Sigmoid colon (tissue), 7 donors: Measurements from ENCODE around the gene VGLL3. TPM values are rescaled to one million over a fixed set of nuclear protein-coding genes. Genes with fewer than 3 reads are reported as not detected.

Experiments used
- DNase-seq: peaks from one replicate; pipeline ENCODE4 v3.0.0-alpha.2; 2019
- H3K27ac ChIP-seq, 4 donors: fragments of 200-600 bp; sonication (generic); one replicate each; pipeline ENCODE4 v1.5.1; 2016 to 2019; ENCODE audit warnings: mild to moderate bottlenecking in 1 of 4
- H3K27me3 ChIP-seq, 3 donors: fragments of 200-600 bp; sonication (generic); one replicate each; pipeline ENCODE4 v1.5.1; 2019; ENCODE audit warnings: mild to moderate bottlenecking in 1 of 3
- H3K36me3 ChIP-seq, 4 donors: fragments of 200-600 bp; sonication (generic); one replicate each; pipeline ENCODE4 v1.5.1; 2016 to 2019
- H3K4me1 ChIP-seq, 4 donors: fragments of 200-600 bp; sonication (generic); one replicate each; pipeline ENCODE4 v1.5.1; 2017 to 2019
- H3K4me3 ChIP-seq, 4 donors: fragments of 200-600 bp; sonication (generic); one replicate each; pipeline ENCODE4 v1.5.1; 2017 to 2019; ENCODE audit warnings: mild to moderate bottlenecking in 2 of 4, moderate library complexity in 1 of 4
- H3K9me3 ChIP-seq, 4 donors: fragments of 200-600 bp in 3 of 4; sonication (generic) in 3 of 4; one replicate each; pipeline versions ENCODE4 v1.5.1 to v1.6.1; 2013 to 2019
- EP300 ChIP-seq, 4 donors: sonication (generic); formaldehyde crosslinking; IDR thresholded peaks; one replicate each; pipeline ENCODE4 v1.6.1; 2017; ENCODE audit warnings: antibody characterized with exemption in 4 of 4
- POLR2A ChIP-seq, 2 donors: fragments of 450-650 bp; IDR thresholded peaks; one replicate each; pipeline ENCODE4 v1.6.1; 2016; ENCODE audit warnings: antibody characterized with exemption in 2 of 2, mild to moderate bottlenecking in 2 of 2, moderate library complexity in 2 of 2
- POLR2AphosphoS5 ChIP-seq, 4 donors: sonication (generic); formaldehyde crosslinking; IDR thresholded peaks; one replicate each; pipeline ENCODE4 v1.6.1; 2017; ENCODE audit warnings: antibody characterized with exemption in 4 of 4
- WGBS, 2 donors: extraction: QIAGEN DNeasy Blood & Tissue Kit; methylation state at CpG; one replicate each; pipeline ENCODE4 v1.1.7; 2013; 5-methylcytosine and 5-hydroxymethylcytosine counted together
- intact Hi-C: fragments of 100-400 bp; cut with DNase I; formaldehyde crosslinking; loops from one replicate; pipeline ENCODE4 v1.15.1; 2023
- polyA plus RNA-seq, 3 donors: library from polyadenylated mRNA; stranded (reverse); fragments of 200-250 nt; gene quantifications; one replicate each; pipeline ENCODE4 v1.2.3, GENCODE V29; 2013
- total RNA-seq, 4 donors: library from RNA; depleted of rRNA; stranded (reverse); fragments of >200 nt; gene quantifications; one replicate each; pipeline ENCODE4 v1.1.0, GENCODE V29; 2016
- TF ChIP-seq, protein P1 (sequence below), 4 experiments: fragments of 450-650 bp in 3 of 4; fragments of 200-600 bp in 1 of 4; IDR thresholded peaks; one replicate each; pipeline ENCODE4 v1.5.1; 2016 to 2019; ENCODE audit warnings: antibody characterized with exemption in 4 of 4, mild to moderate bottlenecking in 3 of 4, moderate library complexity in 2 of 4
- donor health status: healthy with polysubstance abuse.
- donor health status: Bipolar disorder and iron deficiency.
- donor health status: healthy.

Gene VGLL3
- total and polyA plus RNA-seq, 7 donors: 0.23 to 35.0 (median 24.0) TPM

DNA sequence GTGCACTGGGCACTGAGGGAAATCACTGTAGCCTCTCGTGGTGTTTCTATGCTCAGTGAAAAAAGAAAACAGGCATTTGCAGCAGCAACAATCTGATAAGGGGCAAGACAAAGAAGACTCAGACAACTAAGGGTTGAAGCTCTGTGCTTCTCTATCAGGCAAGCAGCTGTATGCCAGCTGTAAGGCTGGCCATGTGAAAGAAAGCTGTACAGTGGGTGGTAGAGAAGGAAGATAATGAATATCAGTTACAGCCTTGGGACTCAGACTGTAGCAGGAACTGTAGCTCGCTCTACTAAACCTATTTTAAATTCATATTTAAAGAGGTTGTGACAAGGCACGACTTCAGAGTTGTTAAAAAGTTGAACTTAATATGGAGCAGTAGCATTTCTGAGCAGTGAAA lies 76.3 kb downstream of the VGLL3 start:
- no peaks in the 10 kb centered on the region for H3K27me3 ChIP-seq
- H3K9me3 ChIP-seq: no peaks in the 10 kb centered on the region
- TF ChIP-seq EP300 (IDR thresholded peaks at IDR 0.05): no peak
- no peak for TF ChIP-seq POLR2AphosphoS5 (IDR thresholded peaks at IDR 0.05)
- TF ChIP-seq, protein P1, sequence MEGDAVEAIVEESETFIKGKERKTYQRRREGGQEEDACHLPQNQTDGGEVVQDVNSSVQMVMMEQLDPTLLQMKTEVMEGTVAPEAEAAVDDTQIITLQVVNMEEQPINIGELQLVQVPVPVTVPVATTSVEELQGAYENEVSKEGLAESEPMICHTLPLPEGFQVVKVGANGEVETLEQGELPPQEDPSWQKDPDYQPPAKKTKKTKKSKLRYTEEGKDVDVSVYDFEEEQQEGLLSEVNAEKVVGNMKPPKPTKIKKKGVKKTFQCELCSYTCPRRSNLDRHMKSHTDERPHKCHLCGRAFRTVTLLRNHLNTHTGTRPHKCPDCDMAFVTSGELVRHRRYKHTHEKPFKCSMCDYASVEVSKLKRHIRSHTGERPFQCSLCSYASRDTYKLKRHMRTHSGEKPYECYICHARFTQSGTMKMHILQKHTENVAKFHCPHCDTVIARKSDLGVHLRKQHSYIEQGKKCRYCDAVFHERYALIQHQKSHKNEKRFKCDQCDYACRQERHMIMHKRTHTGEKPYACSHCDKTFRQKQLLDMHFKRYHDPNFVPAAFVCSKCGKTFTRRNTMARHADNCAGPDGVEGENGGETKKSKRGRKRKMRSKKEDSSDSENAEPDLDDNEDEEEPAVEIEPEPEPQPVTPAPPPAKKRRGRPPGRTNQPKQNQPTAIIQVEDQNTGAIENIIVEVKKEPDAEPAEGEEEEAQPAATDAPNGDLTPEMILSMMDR (IDR thresholded peaks at IDR 0.05): no peak
- no peak for TF ChIP-seq POLR2A (IDR thresholded peaks at IDR 0.05)
- WGBS, 2 donors: 42 to 67% methylated on average over 3 of the region's 3 CpGs
- H3K4me3 ChIP-seq: no peak overlapping the region
- H3K36me3 ChIP-seq: no peaks in the 10 kb centered on the region
- no peaks in the 10 kb centered on the region for H3K4me1 ChIP-seq
- DNase-seq: no peak
- intact Hi-C loops: no loop called here
- no peak overlapping the region for H3K27ac ChIP-seq

DNA sequence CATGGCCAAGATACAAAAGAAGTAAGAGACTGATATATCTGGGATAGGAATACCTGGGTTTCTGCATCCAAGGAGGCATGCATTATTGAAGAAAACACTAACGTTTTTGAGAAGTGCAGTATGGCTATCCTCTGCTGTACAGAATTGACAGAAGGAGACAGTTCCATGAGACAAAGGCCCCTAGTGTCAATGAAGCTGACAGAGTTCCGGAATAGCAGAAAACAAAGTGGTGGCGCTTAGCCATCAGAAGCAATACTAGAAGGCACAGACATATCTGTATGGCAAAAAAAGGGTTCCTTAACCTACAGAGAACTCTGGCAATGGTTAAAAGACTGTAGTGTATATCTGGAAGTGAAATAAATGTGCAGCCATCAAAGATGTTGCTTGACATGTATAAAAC lies 77.8 kb downstream of the VGLL3 start:
- Histone ChIP-seq H3K9me3 (no peaks in the 10 kb centered on the region), H3K36me3 (no peaks in the 10 kb centered on the region), H3K4me3 (no peak overlapping the region), H3K27me3 (no peaks in the 10 kb centered on the region), H3K27ac (no peak overlapping the region), H3K4me1 (no peaks in the 10 kb centered on the region)
- DNase-seq: no peak
- WGBS, 2 donors: 70 to 82% methylated on average over 3 of the region's 3 CpGs
- intact Hi-C loops: no loop called here
- TF ChIP-seq POLR2A (IDR thresholded peaks at IDR 0.05): no peak
- no peak for TF ChIP-seq EP300 (IDR thresholded peaks at IDR 0.05)
- no peak for TF ChIP-seq POLR2AphosphoS5 (IDR thresholded peaks at IDR 0.05)
- TF ChIP-seq, protein P1 (IDR thresholded peaks at IDR 0.05): no peak

DNA sequence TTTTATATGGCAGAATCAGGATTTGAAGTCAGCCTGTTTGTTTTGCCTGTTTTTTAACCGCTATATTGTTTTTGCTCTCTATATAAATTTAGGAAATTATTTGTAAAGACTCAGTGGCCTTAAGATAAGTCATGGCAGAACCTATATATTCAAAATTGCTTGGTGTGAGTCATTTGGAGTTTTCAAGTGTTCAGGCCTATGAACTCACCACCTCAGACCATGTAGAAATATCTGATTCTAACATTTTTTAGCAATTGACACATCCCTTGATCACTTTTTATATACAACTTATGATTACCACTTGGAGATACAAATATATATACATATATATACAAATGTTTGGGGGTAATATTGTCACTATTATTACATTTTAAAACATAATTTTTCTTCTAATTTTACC lies 95.7 kb downstream of the VGLL3 start:
- 90 to 95% methylated on average over 1 of the region's 1 CpG for WGBS, 2 donors
- no peak for DNase-seq
- TF ChIP-seq, protein P1 (IDR thresholded peaks at IDR 0.05): no peak
- no peak for TF ChIP-seq POLR2A (IDR thresholded peaks at IDR 0.05)
- Histone ChIP-seq H3K4me3 (no peak overlapping the region), H3K27ac (no peak overlapping the region), H3K4me1 (peaks cover 0 to 8% (median 0%) of the 10 kb centered on the region in 4 donors), H3K9me3 (no peaks in the 10 kb centered on the region), H3K36me3 (no peaks in the 10 kb centered on the region), H3K27me3 (no peaks in the 10 kb centered on the region)
- intact Hi-C loops: no loop called here

DNA sequence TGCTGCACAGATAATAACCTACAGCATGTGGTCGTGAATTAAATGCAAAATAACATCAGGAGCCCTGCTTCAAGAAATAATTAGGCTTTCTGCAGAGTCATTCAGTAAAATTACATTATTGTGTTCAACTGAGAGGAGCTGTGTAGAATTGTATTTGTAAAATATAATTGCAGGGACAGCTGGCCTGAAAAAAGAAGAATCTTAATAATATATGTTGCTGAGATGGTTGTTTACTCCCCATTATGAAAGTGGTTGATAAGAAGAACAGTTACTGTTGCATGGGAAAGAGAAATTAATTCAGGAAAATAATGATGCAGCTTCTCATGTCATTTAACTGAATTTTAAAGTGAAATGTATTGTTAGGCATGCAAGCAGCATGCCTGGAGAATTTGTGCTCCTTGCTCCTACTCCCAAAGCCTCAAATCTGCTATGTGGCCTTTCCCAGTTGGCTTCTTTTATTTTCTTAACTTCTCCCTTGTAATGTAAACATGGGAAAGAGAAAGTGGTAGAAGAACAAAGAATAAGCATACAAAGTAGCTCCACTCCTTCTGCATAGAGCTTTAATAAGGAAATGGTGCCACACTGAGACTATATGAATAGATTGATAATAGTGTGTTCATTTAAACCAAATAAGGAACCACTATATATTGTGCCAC lies 100.1 kb downstream of the VGLL3 start:
- Histone ChIP-seq H3K4me1 (peaks cover 0 to 8% (median 0%) of the 10 kb centered on the region in 4 donors), H3K27me3 (no peaks in the 10 kb centered on the region), H3K9me3 (no peaks in the 10 kb centered on the region), H3K27ac (no peak overlapping the region), H3K4me3 (no peak overlapping the region), H3K36me3 (no peaks in the 10 kb centered on the region)
- DNase-seq: no peak
- 69 to 71% methylated on average over 1 of the region's 1 CpG for WGBS, 2 donors
- intact Hi-C loops: no loop called here
- TF ChIP-seq POLR2AphosphoS5 (IDR thresholded peaks at IDR 0.05) (no peak), POLR2A (IDR thresholded peaks at IDR 0.05) (no peak), EP300 (IDR thresholded peaks at IDR 0.05) (no peak)
- TF ChIP-seq, protein P1 (IDR thresholded peaks at IDR 0.05): no peak

Other genes with a start within 250 kb of the VGLL3 start
- 10 to 100 TPM; 33.2 to 50.3 (median 41.9) TPM for gene CHMP2B, start 236.2 kb upstream of the VGLL3 start, total RNA-seq
- gene CHMP2B, start 236.2 kb upstream of the VGLL3 start, polyA plus RNA-seq: 100 to 1,000 TPM in 1 of 3 donors, 10 to 100 TPM in 2; 44.3 to 106 (median 69.7) TPM